ENCODE data around the gene ZFYVE19.

ZFYVE19 gene

DNA sequence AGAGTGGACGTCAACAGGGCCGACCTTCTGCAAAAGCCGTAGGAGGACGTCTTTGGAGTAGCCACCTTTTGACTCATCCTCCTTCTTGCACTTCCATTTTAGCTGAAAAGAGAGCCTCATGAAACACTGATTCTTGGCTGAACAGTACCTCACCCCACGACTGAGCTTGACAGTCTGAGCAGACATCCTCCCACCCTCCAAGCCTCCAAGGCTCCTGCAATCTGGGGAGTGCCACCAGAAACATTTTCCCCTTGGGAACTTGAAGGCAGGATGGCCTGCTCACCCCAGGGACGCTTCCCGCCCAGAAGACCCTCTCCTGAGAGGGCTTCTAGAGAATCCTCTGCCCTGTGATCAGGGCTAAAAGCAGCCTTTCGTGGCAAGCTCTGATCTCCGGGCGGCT is 31.9 kb upstream of the ZFYVE19 start:
- DNase-seq (ENCODE audit: low read depth in 3 of 3, low spot score in 1 of 3): no peak

- DNase-seq (ENCODE audit: low read depth in 3 of 3, low spot score in 1 of 3): no peak
These were observed 31.0 kb upstream of the ZFYVE19 start for GRCh38 chr15:40775740-40776536.

DNA sequence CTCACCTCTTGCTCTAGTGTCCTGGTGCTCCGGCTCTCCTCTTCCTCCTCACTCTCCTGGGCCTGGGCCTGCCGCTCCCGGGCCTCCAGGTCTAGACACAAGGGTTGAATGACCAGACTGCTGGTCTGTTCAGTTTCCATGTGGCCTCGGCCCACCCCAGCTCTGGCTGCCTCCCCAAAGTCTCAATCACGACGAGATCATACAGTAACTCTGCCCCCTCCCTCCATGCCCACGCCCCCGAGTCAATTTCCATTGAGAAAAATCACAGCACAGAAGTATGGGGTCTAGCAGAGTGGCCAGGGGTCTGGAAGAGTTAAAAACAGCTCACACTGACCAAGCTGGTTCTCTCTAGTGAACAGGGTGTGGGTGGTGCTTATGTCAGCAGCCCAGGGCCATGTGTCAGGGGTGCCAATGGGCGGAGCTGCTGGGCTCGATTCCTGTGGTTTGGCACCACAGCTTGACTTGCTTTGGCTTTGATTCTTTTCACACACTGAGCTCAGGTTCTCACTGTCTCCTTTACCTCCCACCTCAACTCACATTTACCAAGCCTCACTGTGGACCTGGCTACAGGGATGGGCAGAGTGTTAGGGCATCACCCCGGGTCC is 30.2 kb upstream of the ZFYVE19 start:
- no peak for DNase-seq (ENCODE audit: low read depth in 3 of 3, low spot score in 1 of 3)

DNA sequence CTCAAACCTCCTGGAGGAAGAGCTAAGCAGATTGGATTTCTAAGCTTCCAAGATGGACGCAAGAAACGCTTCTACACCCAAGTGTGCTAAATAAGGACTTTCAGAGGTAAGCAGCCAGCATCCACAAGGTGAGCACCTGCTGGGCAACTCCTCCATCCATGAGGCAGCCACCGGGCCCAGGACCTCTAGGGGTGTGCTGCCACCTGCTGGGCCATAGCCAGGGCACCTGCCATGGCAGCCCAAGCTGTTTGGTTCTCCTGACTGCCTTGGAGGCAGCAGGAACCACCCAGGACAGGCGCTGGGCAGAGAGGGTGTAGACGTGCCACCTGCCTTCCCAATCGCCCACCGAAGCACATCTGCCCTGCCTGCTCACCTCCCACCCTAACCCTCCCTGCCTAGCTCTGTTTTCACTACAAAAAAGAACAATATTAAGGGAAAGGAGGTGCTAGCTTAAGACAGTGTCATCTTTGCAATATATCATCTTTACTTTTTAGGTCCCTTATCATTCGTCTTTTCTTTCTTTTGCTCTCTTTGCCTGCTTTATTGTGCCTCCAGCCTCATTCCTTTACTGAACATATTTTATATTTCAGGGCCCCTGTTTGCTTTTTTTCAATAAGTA is 24.2 kb upstream of the ZFYVE19 start:
- peak; percentile 57 to 74 (median 61) for DNase-seq (ENCODE audit: low read depth in 3 of 3, low spot score in 1 of 3)

DNA sequence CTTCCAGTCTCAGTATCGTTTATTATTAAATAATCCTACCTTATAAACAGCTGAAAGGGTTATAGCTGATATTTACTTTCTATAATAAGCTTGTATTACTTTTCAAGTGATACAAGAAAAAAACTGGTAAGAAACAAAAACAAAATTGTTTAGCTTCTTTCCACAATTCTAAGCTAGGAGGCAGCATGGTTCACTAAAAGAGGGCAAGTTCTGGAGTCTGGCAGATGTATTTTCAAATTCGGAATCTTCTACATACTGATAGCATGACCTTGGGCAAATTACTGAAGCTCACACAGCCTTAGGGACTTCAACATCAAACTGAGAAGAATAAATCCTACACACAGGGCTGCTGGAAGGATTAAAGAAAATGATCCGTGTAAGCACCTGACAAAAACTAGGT is 21.7 kb upstream of the ZFYVE19 start:
- no peak for DNase-seq (ENCODE audit: low read depth in 3 of 3, low spot score in 1 of 3)

DNA sequence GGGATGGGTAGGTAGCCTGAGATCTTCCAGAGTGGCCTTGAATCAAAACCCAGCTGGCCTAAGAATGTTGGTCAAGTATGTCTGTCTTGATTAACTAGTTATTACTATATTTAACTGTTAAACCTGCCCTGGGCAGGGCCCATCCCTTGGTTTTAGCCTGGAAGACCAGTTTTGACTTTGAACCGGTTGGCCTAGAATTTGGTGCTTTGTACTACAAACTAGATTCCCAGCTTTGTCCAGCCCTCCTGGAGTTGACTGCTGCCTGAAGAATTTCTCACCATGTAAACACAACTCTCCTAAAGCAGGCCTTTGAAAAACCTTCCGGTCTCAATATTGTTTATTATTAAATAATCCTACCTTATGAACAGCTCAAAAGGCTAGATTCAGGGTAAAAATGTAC is 21.1 kb upstream of the ZFYVE19 start:
- no peak for DNase-seq (ENCODE audit: low read depth in 3 of 3, low spot score in 1 of 3)

DNA sequence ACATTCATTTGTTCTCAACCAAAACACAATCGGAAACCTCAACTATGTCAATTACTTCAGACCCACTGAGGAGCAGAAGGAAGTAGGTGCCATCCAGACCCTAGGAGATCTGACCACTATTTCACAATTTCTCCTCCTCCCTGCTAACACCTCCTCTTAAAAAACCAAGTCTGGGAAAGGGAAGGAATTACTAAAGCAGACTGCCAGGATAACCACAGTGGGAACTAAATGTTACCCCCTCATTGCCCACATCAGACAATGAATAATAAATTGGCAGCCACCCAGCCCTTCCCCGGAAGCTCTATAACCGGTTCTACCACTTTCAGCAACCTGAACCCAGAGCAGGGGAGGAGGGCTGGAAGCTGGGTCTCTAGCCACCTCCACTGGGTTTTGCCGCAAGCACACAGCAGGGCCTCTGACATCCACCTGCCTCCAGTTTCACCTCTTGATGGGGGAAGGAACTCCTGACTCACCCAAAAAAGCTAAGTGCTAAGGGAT is 19.5 kb upstream of the ZFYVE19 start:
- peak in 1 of 3 donors; percentile 37 for DNase-seq (ENCODE audit: low read depth in 3 of 3, low spot score in 1 of 3)

DNA sequence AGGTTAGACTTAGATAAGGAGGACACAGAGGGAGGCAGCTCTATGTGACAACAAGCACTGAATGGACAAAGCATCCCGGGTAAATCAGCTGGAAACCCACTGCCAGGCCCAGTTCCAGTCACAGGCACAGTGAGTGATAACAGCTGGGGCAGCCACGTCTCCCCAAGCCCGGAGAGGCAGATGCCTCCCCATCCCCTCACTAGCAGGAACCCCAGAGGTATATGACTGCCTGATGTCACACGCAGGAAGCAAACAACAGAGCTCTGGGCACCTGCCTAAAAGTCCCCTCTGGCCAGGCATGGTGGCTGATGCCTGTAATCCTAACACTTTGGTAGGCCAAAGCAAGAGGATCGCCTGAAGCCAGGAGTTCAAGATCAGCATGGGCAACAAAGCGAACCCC is 18.9 kb upstream of the ZFYVE19 start:
- DNase-seq (ENCODE audit: low read depth in 3 of 3, low spot score in 1 of 3): no peak

- DNase-seq (ENCODE audit: low read depth in 3 of 3, low spot score in 1 of 3): no peak
These were observed 17.8 kb upstream of the ZFYVE19 start for GRCh38 chr15:40789119-40789518.

DNA sequence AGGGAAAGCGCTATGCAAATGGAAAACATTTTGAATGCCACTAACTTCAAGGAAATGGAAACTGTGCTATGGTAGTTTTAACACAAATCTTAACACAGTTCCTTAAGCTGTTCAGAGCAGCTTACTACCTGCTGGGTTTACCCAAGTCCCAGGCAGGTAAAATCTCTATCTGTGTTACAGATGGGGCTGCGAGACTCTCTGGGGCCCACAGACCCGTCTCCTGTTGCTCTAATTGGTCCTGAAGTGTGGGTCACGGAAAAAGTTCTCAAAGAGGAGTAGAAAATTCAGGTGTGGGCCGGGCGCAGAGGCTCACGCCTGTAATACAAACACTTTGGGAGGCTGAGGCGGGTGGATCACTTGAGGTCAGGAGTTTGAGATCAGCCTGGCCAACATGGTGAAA is 16.9 kb upstream of the ZFYVE19 start:
- no peak for DNase-seq (ENCODE audit: low read depth in 3 of 3, low spot score in 1 of 3)

- no peak for DNase-seq (ENCODE audit: low read depth in 3 of 3, low spot score in 1 of 3)
These were observed 16.2 kb upstream of the ZFYVE19 start for GRCh38 chr15:40790718-40791117.

DNA sequence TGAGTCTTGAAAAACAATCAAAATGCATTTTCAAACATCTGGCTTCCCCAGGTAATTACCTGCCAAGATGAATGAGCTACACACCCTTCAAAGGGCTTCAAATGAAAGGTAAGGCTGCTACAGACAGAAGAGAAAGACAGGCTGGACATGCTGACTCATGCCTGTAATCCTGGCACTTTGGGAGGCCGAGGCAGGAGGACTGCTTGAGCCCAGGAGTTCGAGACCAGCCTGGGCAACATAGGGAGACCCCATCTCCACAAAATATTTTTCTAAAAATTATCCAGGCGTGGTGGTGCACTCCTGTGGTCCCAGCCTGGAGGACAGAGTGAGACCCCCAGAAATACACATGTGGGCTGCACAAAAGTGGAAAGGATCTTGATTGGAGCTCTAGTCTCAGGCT is 14.5 kb upstream of the ZFYVE19 start:
- DNase-seq (ENCODE audit: low read depth in 3 of 3, low spot score in 1 of 3): no peak

GRCh38 chr15:40793216-40793989 is 13.5 kb upstream of the ZFYVE19 start:
- no peak for DNase-seq (ENCODE audit: low read depth in 3 of 3, low spot score in 1 of 3)

DNA sequence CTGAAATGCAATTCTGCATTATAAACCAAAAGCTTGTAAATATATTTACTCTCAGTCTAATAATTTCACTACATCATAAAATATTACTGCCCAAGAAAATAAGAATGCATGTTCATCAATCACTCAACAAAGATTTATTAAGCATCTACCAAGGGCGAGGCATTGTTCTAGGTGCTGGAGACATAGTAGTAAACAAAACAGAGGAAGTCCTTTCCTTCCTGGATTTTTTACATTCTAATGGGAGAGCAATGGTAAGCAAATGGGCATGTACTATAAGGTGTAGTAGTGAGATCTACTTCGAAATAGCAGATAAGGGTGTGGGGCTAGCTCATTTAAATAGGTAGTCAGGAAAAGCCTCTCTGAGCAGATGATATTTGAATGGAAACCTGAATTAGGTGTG is 10.8 kb upstream of the ZFYVE19 start:
- no peak for DNase-seq (ENCODE audit: low read depth in 3 of 3, low spot score in 1 of 3)

GRCh38 chr15:40796512-40796911 is 10.4 kb upstream of the ZFYVE19 start:
- no peak for DNase-seq (ENCODE audit: low read depth in 3 of 3, low spot score in 1 of 3)

- DNase-seq (ENCODE audit: low read depth in 3 of 3, low spot score in 1 of 3): no peak
These were observed 7.4 kb upstream of the ZFYVE19 start for GRCh38 chr15:40799523-40799922.

- no peak for DNase-seq (ENCODE audit: low read depth in 3 of 3, low spot score in 1 of 3)
These were observed 3.8 kb upstream of the ZFYVE19 start for GRCh38 chr15:40803076-40803475.

- DNase-seq (ENCODE audit: low read depth in 3 of 3, low spot score in 1 of 3): no peak
These were observed 3.2 kb upstream of the ZFYVE19 start for GRCh38 chr15:40803688-40804087.

DNA sequence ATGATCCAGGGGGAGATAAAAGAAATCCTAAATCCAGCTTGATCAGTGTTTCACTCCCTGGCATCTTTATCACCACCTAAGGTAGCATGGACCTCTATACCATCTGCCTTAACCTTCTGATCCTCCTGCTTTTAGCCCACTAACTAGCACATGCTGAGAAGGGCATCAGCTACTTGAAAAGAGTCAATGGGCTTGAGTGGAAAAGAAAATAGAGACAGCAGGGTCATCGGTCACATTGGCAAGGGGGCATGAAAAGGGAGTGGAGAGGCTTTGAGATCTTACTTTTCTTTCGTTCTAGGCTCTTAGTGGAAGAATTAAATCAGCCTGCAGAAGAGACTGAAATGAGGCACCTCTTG is 239 bp upstream of the ZFYVE19 start:
- no peak for DNase-seq (ENCODE audit: low read depth in 3 of 3, low spot score in 1 of 3)

DNA sequence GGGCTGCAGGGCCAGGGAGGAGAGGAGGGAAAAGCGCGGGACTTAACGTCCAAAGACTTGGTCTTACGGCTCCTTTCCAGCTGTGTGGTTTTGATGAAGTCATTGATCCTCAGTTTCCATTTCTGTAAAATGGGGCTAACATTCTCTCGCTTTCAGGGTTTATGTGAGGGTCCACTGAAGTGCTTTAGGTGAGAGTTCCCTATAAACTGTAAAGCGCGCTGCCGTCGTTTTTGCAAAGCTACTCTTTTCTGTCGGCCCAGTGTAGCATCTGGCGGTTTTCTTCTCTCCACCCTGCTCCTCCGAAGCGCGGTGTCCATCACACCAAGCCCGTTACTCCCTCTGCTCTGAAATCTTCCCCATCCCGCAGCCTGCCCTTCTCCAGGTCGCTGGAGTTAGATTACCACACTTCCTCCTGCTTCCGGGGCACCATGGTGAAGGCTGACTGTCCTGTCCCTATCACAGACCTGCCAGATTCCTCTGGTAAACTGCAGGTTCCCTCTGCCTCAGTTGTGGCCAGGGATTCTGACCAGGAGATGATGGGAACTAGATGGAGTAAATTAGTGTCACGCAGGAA is 1.1 kb downstream of the ZFYVE19 start:
- no peak for DNase-seq (ENCODE audit: low read depth in 3 of 3, low spot score in 1 of 3)

DNA sequence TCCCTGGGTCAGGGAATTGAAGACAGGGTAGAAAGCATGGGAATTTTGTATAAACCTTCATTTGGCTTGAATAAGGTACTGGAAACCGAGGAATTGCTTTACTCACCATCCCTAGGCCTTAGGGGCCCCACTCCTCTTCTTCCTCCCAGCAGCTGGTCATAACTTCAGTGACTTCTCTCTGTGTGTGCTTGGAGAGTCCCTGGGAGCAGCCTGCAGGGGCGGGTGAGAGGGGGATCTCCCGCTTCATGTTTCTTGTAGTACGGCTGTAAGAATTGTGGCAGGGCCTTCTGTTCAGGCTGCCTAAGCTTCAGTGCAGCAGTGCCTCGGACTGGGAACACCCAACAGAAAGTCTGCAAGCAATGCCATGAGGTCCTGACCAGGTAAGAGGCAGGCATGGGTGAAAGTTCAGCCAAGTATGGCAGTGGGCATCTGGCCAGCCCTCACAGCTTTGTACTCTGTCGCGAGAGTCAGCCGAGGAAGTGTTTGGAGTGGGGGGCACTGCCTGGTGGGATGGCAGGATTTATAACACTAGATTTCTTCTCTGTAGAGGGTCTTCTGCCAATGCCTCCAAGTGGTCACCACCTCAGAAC is 2.1 kb downstream of the ZFYVE19 start:
- DNase-seq (ENCODE audit: low read depth in 3 of 3, low spot score in 1 of 3): no peak

All from stimulated activated CD4-positive, alpha-beta T cell treated with anti-CD3 and anti-CD28 coated beads, TNF-alpha, amount 100 ng/mL, for 1 hour (primary cell).